Mesendoderm (in vitro differentiated cells): ENCODE measurements around the gene TBC1D14.

Source experiments
- DNase-seq: peaks from one replicate; pipeline ENCODE4 v3.0.0; 2013
- H2AK5ac ChIP-seq: 2 replicates; pipeline ENCODE4 v1.6.1; 2013; ENCODE audit warnings: low read length, inconsistent platforms
- H2BK120ac ChIP-seq: 2 replicates; pipeline ENCODE4 v1.6.1; 2013; ENCODE audit warnings: low read depth, mild to moderate bottlenecking, low read length, moderate library complexity, mixed read lengths
- H2BK15ac ChIP-seq: replicated peaks from 2 replicates; pipeline ENCODE4 v1.6.1; 2013; ENCODE audit warnings: low read depth, mild to moderate bottlenecking, moderate library complexity
- H2BK5ac ChIP-seq: 2 replicates; pipeline ENCODE4 v1.6.1; 2013; ENCODE audit warnings: low read length, inconsistent platforms
- H3K18ac ChIP-seq: 2 replicates; pipeline ENCODE4 v1.6.1; 2013; ENCODE audit warnings: mild to moderate bottlenecking, low read length, mixed read lengths
- H3K23ac ChIP-seq: one replicate; pipeline ENCODE4 v1.6.1; 2013; ENCODE audit warnings: low read length
- H3K27ac ChIP-seq: 2 replicates; pipeline ENCODE4 v1.5.1; 2013; ENCODE audit warnings: low read depth, mild to moderate bottlenecking, inconsistent platforms, low read length, moderate library complexity
- H3K27me3 ChIP-seq: 2 replicates; pipeline ENCODE4 v1.6.1; 2013; ENCODE audit warnings: low read length, control low read depth, mild to moderate bottlenecking, inconsistent platforms; ENCODE audit not compliant: insufficient read depth, poor library complexity
- H3K36me3 ChIP-seq: 2 replicates; pipeline ENCODE4 v1.6.1; 2013; ENCODE audit warnings: low read length, inconsistent platforms; ENCODE audit not compliant: control insufficient read depth, insufficient read depth
- H3K4ac ChIP-seq: one replicate; pipeline ENCODE4 v1.6.1; 2013; ENCODE audit warnings: low read depth, mild to moderate bottlenecking, low read length, moderate library complexity
- H3K4me1 ChIP-seq: 2 replicates; pipeline ENCODE4 v1.6.1; 2013; ENCODE audit warnings: low read depth, low read length, inconsistent platforms; ENCODE audit not compliant: control insufficient read depth
- H3K4me2 ChIP-seq: 2 replicates; pipeline ENCODE4 v1.6.1; 2013; ENCODE audit warnings: low read length
- H3K4me3 ChIP-seq: 2 replicates; pipeline ENCODE4 v1.5.1; 2013; ENCODE audit warnings: mild to moderate bottlenecking, low read length
- H3K56ac ChIP-seq: one replicate; pipeline ENCODE4 v1.6.1; 2013; ENCODE audit warnings: low read length
- H3K79me1 ChIP-seq: 2 replicates; pipeline ENCODE4 v1.6.1; 2013; ENCODE audit warnings: low read length, inconsistent platforms
- H3K79me2 ChIP-seq: 2 replicates; pipeline ENCODE4 v1.6.1; 2013; ENCODE audit warnings: mild to moderate bottlenecking, low read length; ENCODE audit not compliant: control insufficient read depth, insufficient read depth
- H3K9ac ChIP-seq: 2 replicates; pipeline ENCODE4 v1.6.1; 2013; ENCODE audit warnings: low read length, inconsistent platforms
- H4K5ac ChIP-seq: one replicate; pipeline ENCODE4 v1.6.1; 2013; ENCODE audit warnings: low read length
- H4K8ac ChIP-seq: one replicate; pipeline ENCODE4 v1.6.1; 2013; ENCODE audit warnings: low read depth, mild to moderate bottlenecking, control low read depth, low read length, moderate library complexity
- WGBS: extraction: QIAGEN DNeasy Blood & Tissue Kit; methylation state at CpG from one replicate; pipeline ENCODE4 v1.1.7; 2013; ENCODE audit warnings: low lambda C conversion rate, missing lambda C conversion rate; ENCODE audit not compliant: insufficient coverage; ENCODE audit errors: extremely low coverage; 5-methylcytosine and 5-hydroxymethylcytosine counted together

The TBC1D14 gene

GRCh38 chr4:6891436-6892170 lies 18.0 kb upstream of the TBC1D14 start:
- H3K27ac ChIP-seq, result no peak overlapping the region

GRCh38 chr4:6892190-6892908 lies 17.3 kb upstream of the TBC1D14 start:
- Histone ChIP-seq H3K4ac (no peak overlapping the region), H3K4me3 (no peak overlapping the region), H3K36me3 (no peaks in the 10 kb centered on the region), H3K9ac (no peak overlapping the region), H3K27ac (no peak overlapping the region), H2BK15ac (no peak overlapping the region), H3K79me1 (no peaks in the 10 kb centered on the region), H3K4me2 (no peak overlapping the region), H2BK5ac (no peak overlapping the region), H3K56ac (no peak overlapping the region), H4K5ac (no peak overlapping the region), H2BK120ac (no peak overlapping the region), H3K4me1 (no peaks in the 10 kb centered on the region), H3K18ac (no peak overlapping the region), H3K27me3 (no peaks in the 10 kb centered on the region), H2AK5ac (no peak overlapping the region), H4K8ac (no peak overlapping the region), H3K79me2 (no peaks in the 10 kb centered on the region), H3K23ac (no peak overlapping the region)
- peak; percentile 39 for DNase-seq
- WGBS, result no CpG with 5 or more reads among the region's 20 CpGs

More at GRCh38 chr4:6891436-6892170, 18.0 kb upstream of the TBC1D14 start:
- no peak for DNase-seq
- H3K56ac ChIP-seq, result no peak overlapping the region
- H2BK5ac ChIP-seq, result no peak overlapping the region
- H4K5ac ChIP-seq, result no peak overlapping the region
- H3K36me3 ChIP-seq, result no peaks in the 10 kb centered on the region
- H3K79me1 ChIP-seq, result no peaks in the 10 kb centered on the region
- H3K23ac ChIP-seq, result no peak overlapping the region
- no peak overlapping the region for H3K4me3 ChIP-seq
- H3K4ac ChIP-seq, result no peak overlapping the region
- WGBS, result no CpG with 5 or more reads among the region's 10 CpGs
- no peak overlapping the region for H4K8ac ChIP-seq
- no peak overlapping the region for H2BK15ac ChIP-seq
- H3K27me3 ChIP-seq, result no peaks in the 10 kb centered on the region
- H2AK5ac ChIP-seq, result no peak overlapping the region
- H3K79me2 ChIP-seq, result no peaks in the 10 kb centered on the region
- no peaks in the 10 kb centered on the region for H3K4me1 ChIP-seq
- H2BK120ac ChIP-seq, result no peak overlapping the region
- H3K9ac ChIP-seq, result no peak overlapping the region
- H3K4me2 ChIP-seq, result no peak overlapping the region
- H3K18ac ChIP-seq, result no peak overlapping the region

- Histone ChIP-seq H3K27ac (no peak overlapping the region), H3K9ac (no peak overlapping the region)
- WGBS, result no CpG with 5 or more reads among the region's 6 CpGs
Observed at GRCh38 chr4:6892909-6893202, 16.8 kb upstream of the TBC1D14 start.

GRCh38 chr4:6893449-6894085 lies 16.1 kb upstream of the TBC1D14 start:
- WGBS, result no CpG with 5 or more reads among the region's 7 CpGs

More at GRCh38 chr4:6892909-6893202, 16.8 kb upstream of the TBC1D14 start:
- Histone ChIP-seq H3K27me3 (no peaks in the 10 kb centered on the region), H2AK5ac (no peak overlapping the region), H3K4me3 (no peak overlapping the region), H3K36me3 (no peaks in the 10 kb centered on the region), H3K4me2 (no peak overlapping the region), H3K56ac (no peak overlapping the region), H3K79me2 (no peaks in the 10 kb centered on the region), H3K23ac (no peak overlapping the region), H3K4me1 (no peaks in the 10 kb centered on the region), H3K18ac (no peak overlapping the region), H2BK15ac (no peak overlapping the region), H2BK120ac (no peak overlapping the region), H3K4ac (no peak overlapping the region), H4K5ac (no peak overlapping the region), H3K79me1 (no peaks in the 10 kb centered on the region), H4K8ac (no peak overlapping the region), H2BK5ac (no peak overlapping the region)
- no peak for DNase-seq

GRCh38 chr4:6894086-6894478 lies 15.5 kb upstream of the TBC1D14 start:
- Histone ChIP-seq H3K56ac (no peak overlapping the region), H2BK120ac (no peak overlapping the region), H3K4ac (no peak overlapping the region), H2AK5ac (no peak overlapping the region), H3K23ac (no peak overlapping the region), H4K5ac (no peak overlapping the region), H2BK5ac (no peak overlapping the region), H3K27me3 (no peaks in the 10 kb centered on the region), H2BK15ac (no peak overlapping the region), H3K79me2 (no peaks in the 10 kb centered on the region), H3K36me3 (no peaks in the 10 kb centered on the region), H3K79me1 (no peaks in the 10 kb centered on the region), H4K8ac (no peak overlapping the region), H3K9ac (no peak overlapping the region), H3K27ac (no peak overlapping the region), H3K4me1 (no peaks in the 10 kb centered on the region), H3K4me3 (no peak overlapping the region), H3K4me2 (no peak overlapping the region), H3K18ac (no peak overlapping the region)
- no peak for DNase-seq
- WGBS, result no CpG with 5 or more reads among the region's 3 CpGs

More at GRCh38 chr4:6893449-6894085, 16.1 kb upstream of the TBC1D14 start:
- Histone ChIP-seq H4K8ac (no peak overlapping the region), H3K36me3 (no peaks in the 10 kb centered on the region), H3K4ac (no peak overlapping the region), H3K79me2 (no peaks in the 10 kb centered on the region), H3K27ac (no peak overlapping the region), H4K5ac (no peak overlapping the region), H3K79me1 (no peaks in the 10 kb centered on the region), H3K4me2 (no peak overlapping the region), H3K23ac (no peak overlapping the region), H3K4me3 (no peak overlapping the region), H3K18ac (no peak overlapping the region), H3K27me3 (no peaks in the 10 kb centered on the region), H2AK5ac (no peak overlapping the region), H3K4me1 (no peaks in the 10 kb centered on the region), H3K9ac (no peak overlapping the region), H2BK15ac (no peak overlapping the region), H2BK5ac (no peak overlapping the region), H2BK120ac (no peak overlapping the region), H3K56ac (no peak overlapping the region)
- no peak for DNase-seq
